Gastroesophageal sphincter (tissue), 3 donors: Measurements from ENCODE around the gene TMEM150A.

Source experiments
- CTCF ChIP-seq, 4 experiments: fragments of 200-600 bp in 2 of 4; fragments of 450-650 bp in 2 of 4; sonication (generic) in 1 of 4; IDR thresholded peaks; one replicate each; pipeline ENCODE4 v1.5.1; 2017 to 2019; ENCODE audit warnings: antibody characterized with exemption in 4 of 4, mild to moderate bottlenecking in 2 of 4, moderate library complexity in 2 of 4
- EP300 ChIP-seq: sonication (generic); formaldehyde crosslinking; IDR thresholded peaks from one replicate; pipeline ENCODE4 v1.6.1; 2017; ENCODE audit warnings: antibody characterized with exemption, mild to moderate bottlenecking
- POLR2A ChIP-seq, 2 donors: fragments of 450-650 bp; IDR thresholded peaks; one replicate each; pipeline ENCODE4 v1.6.1; 2017; ENCODE audit warnings: antibody characterized with exemption in 2 of 2, mild to moderate bottlenecking in 2 of 2, moderate library complexity in 1 of 2
- POLR2AphosphoS5 ChIP-seq: sonication (generic); formaldehyde crosslinking; IDR thresholded peaks from one replicate; pipeline ENCODE4 v1.6.1; 2017; ENCODE audit warnings: antibody characterized with exemption

- no peak for TF ChIP-seq POLR2AphosphoS5
- no peak for TF ChIP-seq EP300
- no peak for TF ChIP-seq CTCF (IDR thresholded peaks at IDR 0.05)
- no peak for TF ChIP-seq POLR2A (IDR thresholded peaks at IDR 0.05)
These were observed 11.5 kb downstream of the TMEM150A start for GRCh38 chr2:85590950-85591349.
